ENCODE results near the gene FHOD1. TPM values are rescaled to one million over a fixed set of nuclear protein-coding genes. Genes with fewer than 3 reads are reported as not detected.
A peak's percentile ranks its signal among the peaks of the same experiment; 100 is the strongest.

FHOD1 gene
- total and polyA plus RNA-seq, 10 donors: 45.6 to 304 (median 147) TPM

DNA sequence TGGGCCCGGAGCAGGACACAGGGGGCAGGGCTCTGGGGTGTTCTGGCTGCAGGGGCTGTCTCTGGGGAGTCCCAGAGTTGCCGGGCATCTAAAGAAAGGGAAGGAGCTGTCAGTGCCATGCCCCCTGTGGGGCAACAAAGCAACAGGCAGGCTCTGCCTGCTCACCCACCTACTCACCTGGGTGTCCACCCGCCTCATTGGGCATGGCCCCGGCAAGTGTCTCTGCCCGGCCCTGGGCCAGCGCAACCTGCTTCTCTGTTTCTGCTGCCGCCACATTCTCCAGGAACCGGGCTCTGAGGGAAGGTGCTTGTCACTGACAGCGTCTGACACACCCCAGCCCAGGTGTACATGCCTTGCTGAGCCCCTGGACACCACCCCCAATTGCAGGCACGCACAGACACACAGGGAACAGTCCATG lies 13.1 kb downstream of the FHOD1 start:
- Histone ChIP-seq H3K4me1 (peaks cover 0 to 39% (median 12%) of the 10 kb centered on the region in 6 donors), H3K9me3 (no peaks in the 10 kb centered on the region), H3K27me3 (replicated peaks in 1 of 7) (no peaks in the 10 kb centered on the region), H3K36me3 (peaks cover 7 to 100% (median 96%) of the 10 kb centered on the region in 6 donors), H3K27ac (no peak overlapping the region), H3K4me3 (no peak overlapping the region)
- 92 to 96% (median 94%) methylated on average over 9 to 10 of the region's 10 CpGs for WGBS, 5 donors
- peak; percentile 67 for DNase-seq
- TF ChIP-seq POLR2AphosphoS5 (IDR thresholded peaks at IDR 0.05): peak in 2 of 3 donors; percentile 49 to 62
- TF ChIP-seq POLR2A (IDR thresholded peaks at IDR 0.05): no peak
- intact Hi-C loops (cut with DNase I; ENCODE audit: low total_unique reads): no loop called here

DNA sequence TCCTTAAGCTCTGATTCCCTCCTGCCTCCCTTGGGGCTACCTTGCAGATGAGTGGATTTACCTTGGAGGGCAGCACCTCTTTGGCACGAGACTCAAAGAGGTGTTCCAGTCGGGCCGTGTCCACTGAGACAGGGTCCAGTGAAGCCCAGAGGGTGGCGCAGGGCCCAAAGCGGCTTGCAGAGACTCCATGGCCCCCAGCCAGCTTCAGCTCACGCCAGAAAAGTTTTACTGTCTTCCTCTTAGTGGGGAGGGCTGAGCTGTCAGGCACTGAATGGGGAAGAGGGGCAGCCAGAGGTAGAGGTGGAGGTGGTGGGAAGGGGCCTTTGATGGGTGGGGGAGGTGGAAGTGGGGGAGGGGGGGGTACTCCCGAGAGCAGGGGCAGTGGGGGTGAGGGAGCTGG lies 13.7 kb downstream of the FHOD1 start:
- Histone ChIP-seq H3K36me3 (peaks cover 7 to 100% (median 96%) of the 10 kb centered on the region in 6 donors), H3K4me1 (peaks cover 0 to 39% (median 9%) of the 10 kb centered on the region in 6 donors), H3K27ac (no peak overlapping the region), H3K4me3 (no peak overlapping the region), H3K9me3 (no peaks in the 10 kb centered on the region), H3K27me3 (replicated peaks in 1 of 7) (no peaks in the 10 kb centered on the region)
- WGBS, 5 donors: 75 to 95% (median 84%) methylated on average over 7 of the region's 7 CpGs
- peak; percentile 51 for DNase-seq
- TF ChIP-seq, protein P1, sequence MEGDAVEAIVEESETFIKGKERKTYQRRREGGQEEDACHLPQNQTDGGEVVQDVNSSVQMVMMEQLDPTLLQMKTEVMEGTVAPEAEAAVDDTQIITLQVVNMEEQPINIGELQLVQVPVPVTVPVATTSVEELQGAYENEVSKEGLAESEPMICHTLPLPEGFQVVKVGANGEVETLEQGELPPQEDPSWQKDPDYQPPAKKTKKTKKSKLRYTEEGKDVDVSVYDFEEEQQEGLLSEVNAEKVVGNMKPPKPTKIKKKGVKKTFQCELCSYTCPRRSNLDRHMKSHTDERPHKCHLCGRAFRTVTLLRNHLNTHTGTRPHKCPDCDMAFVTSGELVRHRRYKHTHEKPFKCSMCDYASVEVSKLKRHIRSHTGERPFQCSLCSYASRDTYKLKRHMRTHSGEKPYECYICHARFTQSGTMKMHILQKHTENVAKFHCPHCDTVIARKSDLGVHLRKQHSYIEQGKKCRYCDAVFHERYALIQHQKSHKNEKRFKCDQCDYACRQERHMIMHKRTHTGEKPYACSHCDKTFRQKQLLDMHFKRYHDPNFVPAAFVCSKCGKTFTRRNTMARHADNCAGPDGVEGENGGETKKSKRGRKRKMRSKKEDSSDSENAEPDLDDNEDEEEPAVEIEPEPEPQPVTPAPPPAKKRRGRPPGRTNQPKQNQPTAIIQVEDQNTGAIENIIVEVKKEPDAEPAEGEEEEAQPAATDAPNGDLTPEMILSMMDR (IDR thresholded peaks at IDR 0.05 in 8 of 11, conservative IDR thresholded peaks at IDR 0.05 in 3 of 11): no peak
- TF ChIP-seq POLR2AphosphoS5 (IDR thresholded peaks at IDR 0.05): peak in 1 of 3 donors; percentile 30
- intact Hi-C loops (cut with DNase I; ENCODE audit: low total_unique reads): no loop called here

DNA sequence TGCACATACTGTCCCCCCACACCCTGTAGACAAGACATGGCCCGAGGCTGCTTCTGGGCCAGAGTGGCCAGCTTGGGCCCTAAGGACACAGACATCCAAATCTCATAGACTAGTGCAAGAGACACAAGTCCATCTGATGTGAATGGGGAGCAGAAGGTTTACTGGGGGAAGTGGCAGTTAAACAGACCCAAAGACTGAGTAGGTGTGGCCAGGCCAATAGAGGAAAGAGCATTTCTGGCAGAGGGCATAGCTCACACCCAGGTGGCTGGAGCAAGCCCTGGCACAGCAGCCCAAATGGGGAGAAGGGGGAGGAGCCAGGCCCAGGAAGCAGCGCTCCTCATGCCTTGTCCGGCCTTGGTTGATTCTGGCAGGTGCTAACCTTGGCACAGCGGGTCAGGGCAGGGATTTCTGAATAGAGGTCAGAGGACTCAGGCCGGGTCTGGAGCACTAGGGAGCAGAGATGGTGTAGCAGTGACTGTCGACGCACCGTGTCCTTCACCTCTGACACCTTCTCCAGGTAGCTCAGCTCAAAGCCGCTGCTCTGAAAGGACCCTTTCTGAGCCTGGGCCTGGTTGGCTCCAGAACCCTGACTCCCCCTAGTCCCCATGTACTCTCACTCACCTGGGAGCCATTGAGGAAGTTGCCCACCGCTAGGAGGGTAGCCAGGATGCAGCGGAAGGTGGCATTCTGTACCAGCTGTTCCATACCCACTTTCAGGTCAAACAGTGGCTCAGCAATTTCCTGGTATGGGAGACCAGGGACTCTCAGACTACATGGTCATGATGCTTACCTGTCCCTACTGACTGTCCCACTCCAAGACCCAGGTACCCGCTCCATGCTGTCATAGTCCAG lies 16.2 kb downstream of the FHOD1 start:
- H3K4me3 ChIP-seq: no peak overlapping the region
- no peaks in the 10 kb centered on the region for H3K9me3 ChIP-seq
- peaks cover 5 to 81% (median 77%) of the 10 kb centered on the region in 6 donors for H3K36me3 ChIP-seq
- TF ChIP-seq, protein P1 (IDR thresholded peaks at IDR 0.05 in 8 of 11, conservative IDR thresholded peaks at IDR 0.05 in 3 of 11): no peak
- TF ChIP-seq POLR2A (IDR thresholded peaks at IDR 0.05) (no peak), POLR2AphosphoS5 (IDR thresholded peaks at IDR 0.05) (no peak)
- peaks cover 12 to 38% (median 22%) of the 10 kb centered on the region in 6 donors for H3K4me1 ChIP-seq
- no peaks in the 10 kb centered on the region for H3K27me3 ChIP-seq (replicated peaks in 1 of 7)
- H3K27ac ChIP-seq: peak overlapping the region in 1 of 8 donors; percentile 22
- intact Hi-C loops (cut with DNase I; ENCODE audit: low total_unique reads): no loop called here
- 82 to 89% (median 87%) methylated on average over 8 to 12 of the region's 12 CpGs for WGBS, 5 donors
- DNase-seq: peak; percentile 66

DNA sequence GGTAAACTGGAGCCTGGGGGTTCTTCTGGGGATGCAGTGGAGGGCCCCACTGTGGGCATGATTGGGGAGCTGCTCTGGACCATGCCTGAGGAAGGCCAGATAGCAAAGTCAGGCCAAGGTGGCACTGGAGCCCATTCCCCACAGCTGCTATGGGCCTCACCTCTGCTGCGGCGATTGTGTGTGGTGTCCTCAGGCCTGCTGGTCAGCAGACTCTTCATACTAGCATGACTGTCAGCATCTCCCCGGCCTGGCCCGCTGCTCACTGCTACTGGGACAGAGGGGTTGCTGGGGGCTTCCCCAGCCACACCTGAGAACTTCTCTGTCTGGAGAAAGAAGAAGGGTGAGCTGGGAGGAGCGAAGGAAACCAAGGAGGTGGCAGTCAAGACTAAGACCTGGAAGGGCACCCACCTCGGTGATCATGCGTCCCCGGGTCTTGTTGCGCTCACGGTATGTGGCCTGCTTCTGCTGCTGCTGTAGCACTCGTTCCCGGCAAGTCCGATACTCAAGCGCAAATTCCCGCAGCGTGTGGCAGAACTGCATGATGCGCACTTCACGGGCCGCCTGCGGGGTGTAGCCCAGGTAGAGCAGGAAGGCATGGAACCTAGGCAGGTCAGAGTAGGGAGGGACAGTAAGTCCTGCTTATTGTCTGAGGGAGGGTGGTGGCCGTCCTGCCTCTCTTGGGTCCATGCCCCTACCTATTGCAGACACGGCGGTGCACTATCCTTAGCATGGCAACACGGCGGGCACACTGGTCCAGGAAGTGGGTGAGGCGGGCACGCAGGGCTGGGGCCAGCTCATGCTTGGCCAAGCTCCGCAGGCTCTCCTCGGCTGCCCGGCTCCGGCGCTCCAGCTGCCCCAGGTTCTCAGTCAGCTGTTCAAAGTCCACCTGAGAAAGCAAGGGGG lies 17.1 kb downstream of the FHOD1 start:
- Histone ChIP-seq H3K27ac (no peak overlapping the region), H3K4me1 (peaks cover 12 to 41% (median 27%) of the 10 kb centered on the region in 6 donors), H3K9me3 (no peaks in the 10 kb centered on the region), H3K36me3 (peaks cover 5 to 73% (median 68%) of the 10 kb centered on the region in 6 donors), H3K4me3 (no peak overlapping the region), H3K27me3 (replicated peaks in 1 of 7) (no peaks in the 10 kb centered on the region)
- no peak for DNase-seq
- TF ChIP-seq, protein P1 (IDR thresholded peaks at IDR 0.05 in 8 of 11, conservative IDR thresholded peaks at IDR 0.05 in 3 of 11): no peak
- no peak for TF ChIP-seq POLR2A (IDR thresholded peaks at IDR 0.05)
- TF ChIP-seq POLR2AphosphoS5 (IDR thresholded peaks at IDR 0.05): peak in 2 of 3 donors; percentile 47 to 75
- intact Hi-C loops (cut with DNase I; ENCODE audit: low total_unique reads): no loop called here
- WGBS, 5 donors: 90 to 94% (median 92%) methylated on average over 20 to 32 of the region's 32 CpGs

Measured in spleen (tissue), 11 donors.